Caco-2 (cell line): Measurements from ENCODE around the gene MBD6. TPM values are rescaled to one million over a fixed set of nuclear protein-coding genes. Genes with fewer than 3 reads are reported as not detected.

Source experiments
- BruUV-seq: library from RNA; stranded (reverse); fragments of 400-500 nt; replicated peaks from 2 replicates; lab custom pipeline; 2021; lab: Mats Ljungman, UMichigan
- CTCF ChIA-PET: fragments of 300-600 bp; sonication (Branson Sonifier 250); formaldehyde crosslinking; loops from one replicate; lab custom pipeline; 2022; ENCODE audit warnings: antibody characterized with exemption; lab: Charles Lee
- POLR2A ChIA-PET: fragments of 300-600 bp; sonication (Branson Sonifier 250); formaldehyde crosslinking; loops from one replicate; lab custom pipeline; 2022; ENCODE audit warnings: antibody characterized with exemption; lab: Charles Lee
- DNase-seq, 2 experiments: peaks; one replicate each; pipeline versions ENCODE4 v3.0.0 to v3.0.0-alpha.2; 2020 to 2022
- H3K27me3 ChIP-seq: replicated peaks from 2 replicates; pipeline ENCODE4 v1.6.0; 2011; ENCODE audit warnings: low read length; ENCODE audit not compliant: control insufficient read depth, insufficient read depth
- H3K36me3 ChIP-seq: 2 replicates; pipeline ENCODE4 v1.5.1; 2011; ENCODE audit warnings: low read length; ENCODE audit not compliant: control insufficient read depth, insufficient read depth
- H3K4me1 ChIP-seq: fragments of 250-450 bp; sonication (Bioruptor Pico); 2 replicates; pipeline ENCODE4 v1.5.1; 2020; ENCODE audit warnings: mild to moderate bottlenecking
- H3K4me3 ChIP-seq: 2 replicates; pipeline ENCODE4 v1.5.1; 2011; ENCODE audit warnings: low read depth, mild to moderate bottlenecking, control low read depth, low read length
- H3K9me3 ChIP-seq: fragments of 250-450 bp; sonication (Bioruptor Pico); 2 replicates; pipeline ENCODE4 v1.5.1; 2020; ENCODE audit warnings: mild to moderate bottlenecking, moderate library complexity
- H3K27ac Mint-ChIP-seq: one replicate; pipeline ENCODE4 v1.8.0; 2022; ENCODE audit warnings: mixed read lengths; ENCODE audit not compliant: unreplicated experiment
- H3K27me3 Mint-ChIP-seq: one replicate; pipeline ENCODE4 v1.8.0; 2022; ENCODE audit warnings: mixed read lengths; ENCODE audit not compliant: insufficient read depth, unreplicated experiment
- H3K36me3 Mint-ChIP-seq: one replicate; pipeline ENCODE4 v1.8.0; 2022; ENCODE audit warnings: mild to moderate bottlenecking, mixed read lengths; ENCODE audit not compliant: insufficient read depth, unreplicated experiment
- H3K4me1 Mint-ChIP-seq: one replicate; pipeline ENCODE4 v1.8.0; 2022; ENCODE audit warnings: low read depth, mixed read lengths; ENCODE audit not compliant: unreplicated experiment
- H3K4me3 Mint-ChIP-seq: one replicate; pipeline ENCODE4 v1.8.0; 2022; ENCODE audit warnings: mild to moderate bottlenecking, moderate library complexity, mixed read lengths; ENCODE audit not compliant: unreplicated experiment
- H3K9me3 Mint-ChIP-seq: one replicate; pipeline ENCODE4 v1.8.0; 2022; ENCODE audit warnings: mixed read lengths; ENCODE audit not compliant: unreplicated experiment
- CTCF ChIP-seq, 2 experiments: fragments of 200-600 bp in 1 of 2; IDR thresholded peaks; 1 replicate in 1 of 2; 2 replicates in 1 of 2; pipeline versions ENCODE4 v1.5.1 to v1.8.0; 2011 to 2022; ENCODE audit warnings: antibody characterized with exemption in 1 of 2, control low read depth in 1 of 2, inconsistent platforms in 1 of 2, low read depth in 1 of 2, low read length in 1 of 2, mild to moderate bottlenecking in 1 of 2, moderate library complexity in 1 of 2; ENCODE audit not compliant: insufficient read depth in 1 of 2, severe bottlenecking in 1 of 2, unreplicated experiment in 1 of 2
- intact Hi-C: fragments of 100-400 bp; cut with micrococcal nuclease; formaldehyde crosslinking; loops from one replicate; pipeline ENCODE4 v1.10.0; 2022; ENCODE audit not compliant: unreplicated experiment
- total RNA-seq: library from RNA; stranded (reverse); gene quantifications from 2 replicates; pipeline ENCODE4 v1.2.3, GENCODE V29; 2022

MBD6 gene
- total RNA-seq, 1 experiment from 2014 or later = 82.2 TPM

- Histone ChIP-seq H3K4me1 (no peaks in the 10 kb centered on the region), H3K36me3 (peaks cover 3% of the 10 kb centered on the region; the same call in 1 of the 2 replicates), H3K4me3 (no peak overlapping the region), H3K9me3 (no peaks in the 10 kb centered on the region), H3K27me3 (no peaks in the 10 kb centered on the region)
- intact Hi-C loops = no loop called here
- no peak for DNase-seq
- CTCF ChIA-PET = no interaction called here
- Mint-ChIP-seq H3K4me1 (no peaks in the 10 kb centered on the region), H3K4me3 (no peak overlapping the region), H3K27ac (no peak overlapping the region), H3K9me3 (no peaks in the 10 kb centered on the region), H3K36me3 (peaks cover 67% of the 10 kb centered on the region), H3K27me3 (no peaks in the 10 kb centered on the region)
- no TSS peak for BruUV-seq
- no peak for TF ChIP-seq CTCF (IDR thresholded peaks at IDR 0.05; ENCODE audit: insufficient read depth in 1 of 2, low read depth in 1 of 2, low read length in 1 of 2, severe bottlenecking in 1 of 2, unreplicated experiment in 1 of 2)
- POLR2A ChIA-PET = no interaction called here
These were observed 11.6 kb downstream of the MBD6 start for GRCh38 chr12:57534250-57534649.

GRCh38 chr12:57534991-57535543, 12.4 kb downstream of the MBD6 start:
- BruUV-seq = no TSS peak
- POLR2A ChIA-PET = no interaction called here
- CTCF ChIA-PET = no interaction called here

GRCh38 chr12:57535764-57536596, 13.4 kb downstream of the MBD6 start:
- Mint-ChIP-seq H3K4me1 (no peaks in the 10 kb centered on the region), H3K27me3 (no peaks in the 10 kb centered on the region), H3K9me3 (no peaks in the 10 kb centered on the region), H3K4me3 (no peak overlapping the region), H3K27ac (no peak overlapping the region), H3K36me3 (peaks cover 64% of the 10 kb centered on the region)
- Histone ChIP-seq H3K9me3 (no peaks in the 10 kb centered on the region), H3K27me3 (no peaks in the 10 kb centered on the region), H3K4me3 (no peak overlapping the region), H3K36me3 (peaks cover 3% of the 10 kb centered on the region; the same call in 1 of the 2 replicates), H3K4me1 (no peaks in the 10 kb centered on the region)
- no peak for TF ChIP-seq CTCF (IDR thresholded peaks at IDR 0.05; ENCODE audit: insufficient read depth in 1 of 2, low read depth in 1 of 2, low read length in 1 of 2, severe bottlenecking in 1 of 2, unreplicated experiment in 1 of 2)
- CTCF ChIA-PET = no interaction called here
- intact Hi-C loops = no loop called here
- POLR2A ChIA-PET = no interaction called here
- no TSS peak for BruUV-seq
- DNase-seq = no peak

More at GRCh38 chr12:57534991-57535543, 12.4 kb downstream of the MBD6 start:
- no peak for TF ChIP-seq CTCF (IDR thresholded peaks at IDR 0.05; ENCODE audit: insufficient read depth in 1 of 2, low read depth in 1 of 2, low read length in 1 of 2, severe bottlenecking in 1 of 2, unreplicated experiment in 1 of 2)
- peaks cover 63% of the 10 kb centered on the region for H3K36me3 Mint-ChIP-seq
- H3K4me3 ChIP-seq = no peak overlapping the region
- no peak for DNase-seq
- H3K4me3 Mint-ChIP-seq = no peak overlapping the region
- no peaks in the 10 kb centered on the region for H3K4me1 Mint-ChIP-seq
- H3K27me3 Mint-ChIP-seq = no peaks in the 10 kb centered on the region
- no peaks in the 10 kb centered on the region for H3K9me3 Mint-ChIP-seq
- H3K4me1 ChIP-seq = no peaks in the 10 kb centered on the region
- intact Hi-C loops = no loop called here
- peaks cover 3% of the 10 kb centered on the region; the same call in 1 of the 2 replicates for H3K36me3 ChIP-seq
- H3K9me3 ChIP-seq = no peaks in the 10 kb centered on the region
- H3K27ac Mint-ChIP-seq = no peak overlapping the region
- H3K27me3 ChIP-seq = no peaks in the 10 kb centered on the region
